Right lobe of liver (tissue), 4 donors: ENCODE measurements around the gene CDC20.

Experiments used
- CTCF ChIP-seq, 4 donors: fragments of 200-600 bp in 3 of 4; fragments of 450-650 bp in 1 of 4; IDR thresholded peaks; one replicate each; pipeline versions ENCODE4 v1.5.1 to v1.8.0; 2016 to 2022; ENCODE audit warnings: antibody characterized with exemption in 4 of 4, mild to moderate bottlenecking in 2 of 4
- POLR2A ChIP-seq: fragments of 450-650 bp; IDR thresholded peaks from one replicate; pipeline ENCODE4 v1.6.1; 2017; ENCODE audit warnings: antibody characterized with exemption, mild to moderate bottlenecking
- donor health status: DM: no; HTN: no; CAD: no.
- donor health status: DM: no; HTN: no; CAD: no.
- donor health status: DM: no; HTN: yes; CAD: no.

GRCh38 chr1:43410571-43410970 lies 51.8 kb downstream of the CDC20 start:
- TF ChIP-seq CTCF (IDR thresholded peaks at IDR 0.05) (no peak), POLR2A (no peak)
